ENCODE results near the gene NCCRP1.

Gene NCCRP1

GRCh38 chr19:39203372-39204341, 6.9 kb downstream of the NCCRP1 start, which contains the start of gene SYCN:
TSS of gene SYCN (minus strand) at chr19:39204263. CDS start at chr19:39204254, 9 bp downstream.
- H3K4me3 Mint-ChIP-seq = no peak within 1 kb of the TSS
- H3K9me3 Mint-ChIP-seq = no peaks in the 10 kb centered on the region
- DNase-seq = no peak
- H3K27ac Mint-ChIP-seq = no peak within 1 kb of the TSS
- H3K36me3 Mint-ChIP-seq (ENCODE audit: low read depth) = no peaks in the 10 kb centered on the region
- peaks cover 44% of the 10 kb centered on the region for H3K27me3 Mint-ChIP-seq (ENCODE audit: low read depth, poor library complexity)
- peaks cover 27% of the 10 kb centered on the region for H3K4me1 Mint-ChIP-seq
- no peak for TF ChIP-seq CTCF (IDR thresholded peaks at IDR 0.05)

GRCh38 chr19:39205449-39205764, 8.6 kb downstream of the NCCRP1 start:
- H3K36me3 Mint-ChIP-seq (ENCODE audit: low read depth) = no peaks in the 10 kb centered on the region
- H3K27me3 Mint-ChIP-seq (ENCODE audit: low read depth, poor library complexity) = peaks cover 49% of the 10 kb centered on the region
- no peak for TF ChIP-seq CTCF (IDR thresholded peaks at IDR 0.05)
- no peak for DNase-seq
- H3K27ac Mint-ChIP-seq = no peak overlapping the region
- no peaks in the 10 kb centered on the region for H3K9me3 Mint-ChIP-seq
- peaks cover 15% of the 10 kb centered on the region for H3K4me1 Mint-ChIP-seq
- no peak overlapping the region for H3K4me3 Mint-ChIP-seq

DNA sequence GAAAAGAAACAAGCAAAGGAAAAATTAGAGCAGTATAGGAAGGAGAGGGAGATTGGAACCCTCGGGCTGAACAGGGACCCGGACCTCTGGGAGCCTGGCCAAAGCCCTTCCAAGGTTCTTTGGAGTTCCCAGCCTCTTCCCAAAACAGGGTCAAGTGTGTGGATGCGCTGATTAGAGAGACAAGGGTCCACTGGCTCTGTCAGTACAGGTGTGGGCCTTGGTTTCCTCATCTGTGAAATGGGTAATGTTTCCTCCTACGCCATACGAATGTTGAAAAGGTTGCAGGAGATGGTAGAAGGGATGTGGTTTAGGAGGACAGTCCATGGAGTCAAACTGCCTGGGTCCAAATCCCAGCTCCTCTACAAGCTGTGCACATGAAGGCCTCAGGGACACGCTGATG, 9.4 kb downstream of the NCCRP1 start:
- peaks cover 45% of the 10 kb centered on the region for H3K27me3 Mint-ChIP-seq (ENCODE audit: low read depth, poor library complexity)
- H3K4me1 Mint-ChIP-seq = peaks cover 8% of the 10 kb centered on the region
- TF ChIP-seq CTCF (IDR thresholded peaks at IDR 0.05) = no peak

DNA sequence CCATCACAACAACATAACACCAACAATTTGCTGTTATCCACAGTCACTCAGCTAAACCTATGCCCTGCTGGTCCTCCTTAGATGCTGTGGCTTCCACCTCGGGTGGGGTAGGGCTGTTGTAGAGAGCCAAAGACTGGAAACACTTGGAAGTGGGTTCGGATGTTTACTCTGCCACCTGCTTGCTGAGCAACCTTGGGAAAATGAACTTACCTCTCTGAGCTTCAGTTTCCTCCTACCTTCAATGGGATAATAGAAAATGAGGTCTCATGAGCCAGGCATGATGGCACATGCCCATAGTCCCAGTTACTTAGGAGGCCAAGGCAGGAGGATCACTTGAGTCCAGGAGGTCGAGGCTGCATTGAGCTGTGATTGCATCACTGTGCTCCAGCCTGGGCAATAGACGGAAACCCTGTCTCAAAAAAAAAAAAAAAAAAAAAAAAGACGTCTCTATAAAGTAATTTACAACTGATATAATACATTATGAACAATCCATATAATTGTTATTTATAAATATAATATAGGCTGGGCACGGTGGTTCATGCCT, 10.6 kb downstream of the NCCRP1 start:
- peaks cover 47% of the 10 kb centered on the region for H3K27me3 Mint-ChIP-seq (ENCODE audit: low read depth, poor library complexity)

More for the DNA sequence above, 9.4 kb downstream of the NCCRP1 start:
- no peak for DNase-seq
- H3K27ac Mint-ChIP-seq = no peak overlapping the region
- no peaks in the 10 kb centered on the region for H3K9me3 Mint-ChIP-seq
- H3K4me3 Mint-ChIP-seq = no peak overlapping the region
- H3K36me3 Mint-ChIP-seq (ENCODE audit: low read depth) = no peaks in the 10 kb centered on the region

DNA sequence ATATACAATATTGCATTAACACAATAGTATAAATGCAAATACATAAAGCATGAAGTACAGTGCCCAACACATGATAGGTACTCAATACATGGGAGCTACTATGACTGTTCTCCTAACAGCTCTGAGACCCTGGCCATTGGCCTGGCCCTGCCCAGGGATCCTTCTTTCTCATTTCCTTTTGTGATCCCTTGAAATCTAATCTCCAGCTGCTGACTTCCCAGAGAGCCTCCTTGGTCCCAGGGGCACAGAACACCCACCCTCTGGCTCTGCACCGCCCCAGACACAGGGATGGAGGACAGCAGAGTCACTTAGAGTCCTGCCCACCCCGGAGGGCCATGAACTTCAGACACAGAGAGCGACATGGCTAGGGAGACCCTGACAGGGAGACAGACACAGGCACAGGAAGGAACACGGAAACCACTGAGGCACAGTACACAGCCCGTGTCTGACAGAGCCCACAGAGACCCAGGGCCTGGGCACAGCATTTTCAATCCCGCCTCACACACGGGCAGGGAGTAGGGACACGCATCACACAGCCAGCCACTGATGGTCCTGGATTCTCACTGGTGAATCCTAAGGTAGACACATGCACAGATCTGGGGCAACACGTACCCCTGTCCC, 11.5 kb downstream of the NCCRP1 start:
- Mint-ChIP-seq H3K36me3 (ENCODE audit: low read depth) (no peaks in the 10 kb centered on the region), H3K27me3 (ENCODE audit: low read depth, poor library complexity) (peaks cover 51% of the 10 kb centered on the region), H3K4me1 (no peaks in the 10 kb centered on the region), H3K9me3 (no peaks in the 10 kb centered on the region), H3K4me3 (no peak overlapping the region), H3K27ac (no peak overlapping the region)
- no peak for DNase-seq
- no peak for TF ChIP-seq CTCF (IDR thresholded peaks at IDR 0.05)

More for the DNA sequence above, 10.6 kb downstream of the NCCRP1 start:
- H3K4me1 Mint-ChIP-seq = no peaks in the 10 kb centered on the region
- TF ChIP-seq CTCF (IDR thresholded peaks at IDR 0.05) = no peak
- no peaks in the 10 kb centered on the region for H3K9me3 Mint-ChIP-seq
- H3K36me3 Mint-ChIP-seq (ENCODE audit: low read depth) = no peaks in the 10 kb centered on the region
- no peak for DNase-seq
- H3K4me3 Mint-ChIP-seq = no peak overlapping the region
- H3K27ac Mint-ChIP-seq = no peak overlapping the region
